ENCODE data around the gene BAIAP2L2.

Gene BAIAP2L2

DNA sequence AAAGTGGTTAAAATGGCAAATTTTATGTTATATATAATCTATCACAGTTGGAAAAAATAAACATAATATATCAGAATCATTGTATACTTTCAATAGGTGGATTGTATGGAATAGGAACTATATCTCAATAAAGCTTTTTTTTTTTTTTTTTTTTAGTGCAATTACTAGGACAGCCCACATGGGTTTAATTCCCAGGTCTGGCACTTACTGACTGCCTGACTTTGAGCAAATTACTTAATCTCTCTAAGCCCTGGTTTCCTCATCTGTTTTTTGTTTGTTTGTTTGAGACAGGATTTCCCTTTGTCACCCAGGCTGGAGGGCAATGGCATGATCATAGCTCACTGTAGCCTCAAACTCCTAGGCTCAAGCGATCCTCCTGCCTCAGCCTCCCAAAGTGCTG, 26.1 kb upstream of the BAIAP2L2 start:
- no peaks in the 10 kb centered on the region for H3K27me3 Mint-ChIP-seq (ENCODE audit: low read depth)
- H3K36me3 Mint-ChIP-seq (ENCODE audit: low read depth), result peaks cover 6% of the 10 kb centered on the region
- H3K27ac Mint-ChIP-seq, result no peak overlapping the region
- no peaks in the 10 kb centered on the region for H3K9me3 Mint-ChIP-seq
- no peaks in the 10 kb centered on the region for H3K4me1 Mint-ChIP-seq (ENCODE audit: low read depth)
- no peak overlapping the region for H3K4me3 Mint-ChIP-seq
- DNase-seq (ENCODE audit: low spot score), result no peak

DNA sequence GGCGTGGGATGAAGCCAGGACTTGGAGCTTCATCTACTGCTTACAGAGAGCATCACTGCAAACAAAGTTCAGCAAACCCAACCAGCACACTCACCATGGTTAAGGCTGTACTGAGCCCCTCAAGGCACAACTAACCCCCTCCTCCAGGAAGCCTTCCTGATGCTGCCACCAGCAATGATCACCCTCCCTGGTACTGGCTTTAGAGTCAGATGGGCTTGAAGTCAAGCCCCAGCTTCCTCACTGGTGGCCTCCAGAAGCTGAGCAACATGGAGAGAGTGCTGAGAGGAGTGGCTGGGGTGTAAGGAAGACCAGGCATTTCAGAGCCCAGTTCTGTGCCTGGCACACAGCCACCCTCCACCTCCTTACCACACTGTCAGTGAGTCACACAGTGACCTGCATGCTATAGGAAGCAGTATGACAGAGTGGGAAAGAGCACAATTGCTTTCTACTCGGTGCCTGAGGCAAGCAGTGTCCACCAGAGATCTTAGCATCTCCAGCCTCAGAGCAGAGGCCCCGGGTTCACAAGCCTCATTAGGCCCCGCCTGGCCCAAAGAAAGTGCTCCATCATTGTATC, 24.7 kb upstream of the BAIAP2L2 start:
- Mint-ChIP-seq H3K4me1 (ENCODE audit: low read depth) (no peaks in the 10 kb centered on the region), H3K9me3 (no peaks in the 10 kb centered on the region), H3K36me3 (ENCODE audit: low read depth) (peaks cover 6% of the 10 kb centered on the region), H3K27me3 (ENCODE audit: low read depth) (no peaks in the 10 kb centered on the region), H3K4me3 (no peak overlapping the region), H3K27ac (no peak overlapping the region)
- no peak for DNase-seq (ENCODE audit: low spot score)

DNA sequence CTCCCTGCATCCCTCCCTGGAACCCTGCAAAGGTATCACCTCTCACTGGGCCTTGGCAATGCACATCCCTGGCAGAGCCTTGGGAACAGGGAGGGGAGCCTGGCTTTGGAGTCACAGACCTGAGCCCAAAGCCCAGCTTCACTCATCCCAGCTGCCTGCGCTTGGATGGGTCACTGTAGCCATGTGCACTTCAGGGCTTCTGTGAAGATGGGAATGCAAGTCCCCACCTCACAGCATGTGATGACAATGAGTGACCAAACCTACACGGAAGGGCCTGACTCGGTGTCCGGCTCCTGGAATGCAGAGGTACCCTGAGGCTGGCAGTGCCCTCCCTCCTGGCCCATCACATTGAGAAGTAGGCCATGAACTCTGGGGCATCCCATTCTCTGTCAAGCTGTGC, 22.8 kb upstream of the BAIAP2L2 start:
- no peak for DNase-seq (ENCODE audit: low spot score)
- Mint-ChIP-seq H3K36me3 (ENCODE audit: low read depth) (peaks cover 4% of the 10 kb centered on the region), H3K4me1 (ENCODE audit: low read depth) (no peaks in the 10 kb centered on the region), H3K27me3 (ENCODE audit: low read depth) (no peaks in the 10 kb centered on the region), H3K9me3 (no peaks in the 10 kb centered on the region), H3K27ac (no peak overlapping the region), H3K4me3 (no peak overlapping the region)

DNA sequence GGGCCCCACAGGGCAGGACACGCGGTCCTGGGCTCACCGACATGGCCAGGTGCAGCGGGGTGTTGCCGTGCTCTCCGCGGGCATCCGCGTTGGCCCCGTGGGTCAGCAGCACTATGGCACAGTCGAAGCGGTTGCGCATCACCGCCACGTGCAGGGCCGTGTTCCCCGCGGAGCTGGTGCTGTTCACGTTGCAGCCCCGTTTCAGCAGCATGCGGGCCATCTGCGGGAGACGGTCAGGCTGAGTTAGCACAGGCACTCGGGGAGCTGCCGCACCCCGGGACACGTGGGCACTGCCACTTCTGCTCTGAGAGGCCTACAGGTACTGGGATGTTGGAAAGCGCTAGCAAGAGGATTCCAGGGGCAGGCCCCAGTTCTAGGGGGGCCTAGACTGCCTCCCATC, 22.3 kb upstream of the BAIAP2L2 start:
- H3K27ac Mint-ChIP-seq, result no peak overlapping the region
- H3K9me3 Mint-ChIP-seq, result no peaks in the 10 kb centered on the region
- H3K27me3 Mint-ChIP-seq (ENCODE audit: low read depth), result no peaks in the 10 kb centered on the region
- no peak overlapping the region for H3K4me3 Mint-ChIP-seq
- H3K4me1 Mint-ChIP-seq (ENCODE audit: low read depth), result no peaks in the 10 kb centered on the region
- DNase-seq (ENCODE audit: low spot score), result no peak
- peaks cover 4% of the 10 kb centered on the region for H3K36me3 Mint-ChIP-seq (ENCODE audit: low read depth)

GRCh38 chr22:38132136-38132535, 21.7 kb upstream of the BAIAP2L2 start:
- Mint-ChIP-seq H3K36me3 (ENCODE audit: low read depth) (peaks cover 4% of the 10 kb centered on the region), H3K4me1 (ENCODE audit: low read depth) (no peaks in the 10 kb centered on the region), H3K9me3 (no peaks in the 10 kb centered on the region), H3K27ac (no peak overlapping the region), H3K27me3 (ENCODE audit: low read depth) (no peaks in the 10 kb centered on the region), H3K4me3 (no peak overlapping the region)
- no peak for DNase-seq (ENCODE audit: low spot score)

GRCh38 chr22:38131399-38131798, 20.9 kb upstream of the BAIAP2L2 start:
- no peaks in the 10 kb centered on the region for H3K4me1 Mint-ChIP-seq (ENCODE audit: low read depth)
- H3K4me3 Mint-ChIP-seq, result no peak overlapping the region
- DNase-seq (ENCODE audit: low spot score), result no peak
- no peak overlapping the region for H3K27ac Mint-ChIP-seq
- no peaks in the 10 kb centered on the region for H3K9me3 Mint-ChIP-seq
- peaks cover 4% of the 10 kb centered on the region for H3K36me3 Mint-ChIP-seq (ENCODE audit: low read depth)
- H3K27me3 Mint-ChIP-seq (ENCODE audit: low read depth), result no peaks in the 10 kb centered on the region

DNA sequence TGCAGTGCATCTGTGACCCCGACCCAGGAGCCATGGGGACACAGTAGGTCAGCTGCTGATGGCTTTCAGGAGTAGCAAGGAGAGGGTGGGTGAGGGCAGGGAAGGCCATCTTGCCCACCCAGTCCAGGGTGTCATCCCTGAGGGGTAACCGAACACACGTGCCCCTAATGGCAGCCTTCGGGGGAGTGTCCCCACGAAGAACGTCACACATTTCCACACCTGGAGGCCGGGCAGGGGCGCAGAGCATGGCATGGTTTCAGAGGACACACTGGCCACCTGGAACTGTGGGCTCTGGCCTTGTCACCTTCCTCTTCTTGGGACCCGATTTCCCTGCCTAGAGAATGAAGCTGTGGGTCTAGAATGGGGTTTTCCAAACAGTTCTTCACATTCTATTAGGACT, 19.4 kb upstream of the BAIAP2L2 start:
- H3K9me3 Mint-ChIP-seq, result no peaks in the 10 kb centered on the region
- no peaks in the 10 kb centered on the region for H3K27me3 Mint-ChIP-seq (ENCODE audit: low read depth)
- no peak overlapping the region for H3K27ac Mint-ChIP-seq
- H3K36me3 Mint-ChIP-seq (ENCODE audit: low read depth), result peaks cover 4% of the 10 kb centered on the region
- DNase-seq (ENCODE audit: low spot score), result no peak
- no peak overlapping the region for H3K4me3 Mint-ChIP-seq
- no peaks in the 10 kb centered on the region for H3K4me1 Mint-ChIP-seq (ENCODE audit: low read depth)

GRCh38 chr22:38129021-38129420, 18.5 kb upstream of the BAIAP2L2 start:
- peaks cover 2% of the 10 kb centered on the region for H3K36me3 Mint-ChIP-seq (ENCODE audit: low read depth)
- peaks cover 5% of the 10 kb centered on the region for H3K4me1 Mint-ChIP-seq (ENCODE audit: low read depth)
- H3K27me3 Mint-ChIP-seq (ENCODE audit: low read depth), result no peaks in the 10 kb centered on the region
- no peak for DNase-seq (ENCODE audit: low spot score)
- H3K27ac Mint-ChIP-seq, result no peak overlapping the region
- no peaks in the 10 kb centered on the region for H3K9me3 Mint-ChIP-seq
- no peak overlapping the region for H3K4me3 Mint-ChIP-seq

DNA sequence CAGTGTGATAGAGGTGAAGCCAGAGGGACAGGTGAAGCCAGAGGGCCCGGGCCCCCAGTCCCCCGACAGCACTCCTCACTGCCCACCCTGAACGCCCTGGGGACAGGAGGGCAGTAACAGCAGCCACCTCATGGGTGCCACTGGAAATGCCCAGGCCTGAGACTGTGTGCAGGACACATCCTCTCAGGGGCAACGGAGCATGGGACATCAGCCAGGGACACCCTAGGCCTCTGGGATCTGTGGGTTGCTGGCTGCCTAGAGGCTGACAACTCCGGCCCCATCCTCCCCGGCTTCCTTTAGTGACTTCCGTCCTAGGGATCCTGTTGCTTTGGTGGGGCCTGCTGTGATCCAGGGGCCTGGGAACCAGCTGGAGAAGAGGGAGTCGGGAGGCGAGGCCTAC, 17.4 kb upstream of the BAIAP2L2 start:
- Mint-ChIP-seq H3K27me3 (ENCODE audit: low read depth) (no peaks in the 10 kb centered on the region), H3K9me3 (no peaks in the 10 kb centered on the region), H3K4me3 (no peak overlapping the region), H3K27ac (no peak overlapping the region), H3K36me3 (ENCODE audit: low read depth) (no peaks in the 10 kb centered on the region), H3K4me1 (ENCODE audit: low read depth) (peaks cover 5% of the 10 kb centered on the region)
- no peak for DNase-seq (ENCODE audit: low spot score)

DNA sequence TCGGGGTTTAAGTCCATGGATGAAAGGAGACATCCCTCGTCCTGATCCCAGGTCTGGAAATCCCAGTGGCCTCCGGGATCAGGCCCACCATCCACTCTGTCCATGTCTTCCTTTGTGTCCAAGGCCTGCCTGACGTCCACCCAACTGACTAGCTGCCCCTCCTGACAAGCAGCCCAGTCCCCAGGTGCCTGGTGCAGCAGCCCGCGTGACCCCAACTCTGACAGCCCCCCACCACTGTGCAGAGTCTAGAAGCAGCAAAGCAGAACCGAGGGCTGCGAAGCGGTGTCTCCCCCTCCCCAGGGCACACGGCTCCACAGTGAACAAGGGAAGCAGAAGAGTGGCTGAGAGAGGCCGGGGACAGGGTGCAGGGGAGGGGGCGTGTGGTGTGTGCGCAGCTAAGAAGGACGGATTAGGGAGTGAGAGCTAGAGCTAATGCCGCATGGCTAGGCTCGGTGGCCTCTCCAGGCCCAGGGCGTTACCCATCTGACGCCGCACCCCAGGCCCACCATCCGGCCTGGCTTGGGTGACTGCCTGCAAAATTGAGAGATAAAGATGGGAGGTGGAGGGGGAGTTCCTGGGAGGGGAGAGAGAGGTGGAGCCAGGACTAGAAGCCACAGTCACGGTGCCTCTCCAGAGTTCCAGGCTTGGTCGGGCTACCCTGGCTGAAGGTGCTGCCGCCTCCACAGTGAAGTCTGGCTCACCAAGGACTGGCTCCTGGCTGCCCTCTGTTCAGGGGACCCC, 16.6 kb upstream of the BAIAP2L2 start:
- H3K36me3 Mint-ChIP-seq (ENCODE audit: low read depth), result no peaks in the 10 kb centered on the region
- no peak overlapping the region for H3K4me3 Mint-ChIP-seq

DNA sequence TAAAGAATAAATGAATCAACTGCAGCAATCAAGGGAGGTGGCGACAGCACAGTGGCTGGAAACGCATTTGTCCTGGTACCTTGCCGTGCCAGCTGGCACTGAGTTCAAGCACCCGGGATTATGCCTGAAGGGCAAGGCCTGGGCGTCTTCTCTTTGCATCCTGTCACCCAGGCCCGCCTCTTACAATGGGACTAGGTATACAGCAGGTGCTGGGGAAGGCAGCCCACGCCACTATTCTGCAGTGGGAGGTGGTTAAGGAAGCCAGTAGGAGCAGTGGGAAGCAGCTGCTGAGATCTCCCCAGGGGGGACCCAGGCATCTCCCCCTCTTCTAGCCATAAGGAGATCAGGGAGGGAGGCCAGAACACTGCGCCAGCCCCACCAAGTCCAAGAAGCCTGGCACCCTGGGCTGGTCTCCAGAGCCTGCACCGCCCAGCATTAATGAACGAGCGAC, 15.3 kb upstream of the BAIAP2L2 start:
- Mint-ChIP-seq H3K27me3 (ENCODE audit: low read depth) (no peaks in the 10 kb centered on the region), H3K4me1 (ENCODE audit: low read depth) (peaks cover 5% of the 10 kb centered on the region), H3K27ac (no peak overlapping the region), H3K9me3 (no peaks in the 10 kb centered on the region), H3K36me3 (ENCODE audit: low read depth) (no peaks in the 10 kb centered on the region), H3K4me3 (no peak overlapping the region)
- DNase-seq (ENCODE audit: low spot score), result no peak

More for the DNA sequence above, 16.6 kb upstream of the BAIAP2L2 start:
- Mint-ChIP-seq H3K27ac (no peak overlapping the region), H3K9me3 (no peaks in the 10 kb centered on the region), H3K27me3 (ENCODE audit: low read depth) (no peaks in the 10 kb centered on the region), H3K4me1 (ENCODE audit: low read depth) (peaks cover 5% of the 10 kb centered on the region)
- DNase-seq (ENCODE audit: low spot score), result no peak

DNA sequence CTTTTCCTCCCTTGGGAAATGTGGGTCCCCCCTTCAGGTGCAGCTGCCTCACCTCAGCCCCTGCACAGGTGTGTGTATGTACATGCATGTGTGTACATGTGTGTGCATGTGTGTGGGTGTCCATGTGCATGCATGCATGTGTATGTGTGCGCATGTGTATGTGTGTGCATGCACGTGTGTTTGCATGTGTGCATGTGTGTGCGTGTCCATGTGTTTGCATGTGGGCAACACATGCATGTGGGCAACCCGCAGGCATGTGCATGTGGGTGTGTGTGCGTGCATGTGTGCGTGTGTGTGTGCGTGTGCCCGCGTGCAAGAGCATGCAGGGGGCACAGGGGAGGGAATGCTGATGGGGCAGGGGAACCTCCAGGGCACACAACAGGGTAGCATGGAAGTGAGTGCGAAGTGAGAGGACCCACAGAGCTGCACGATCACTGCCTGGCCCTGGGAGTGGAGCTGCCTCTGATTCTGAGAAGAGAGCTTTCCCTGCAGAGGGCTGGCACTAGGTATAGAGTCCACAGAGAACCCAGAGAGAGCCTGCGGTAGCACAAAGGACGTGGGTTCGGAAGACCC, 14.6 kb upstream of the BAIAP2L2 start:
- H3K27me3 Mint-ChIP-seq (ENCODE audit: low read depth), result no peaks in the 10 kb centered on the region
- no peak overlapping the region for H3K27ac Mint-ChIP-seq
- DNase-seq (ENCODE audit: low spot score), result no peak
- H3K9me3 Mint-ChIP-seq, result no peaks in the 10 kb centered on the region
- peaks cover 5% of the 10 kb centered on the region for H3K4me1 Mint-ChIP-seq (ENCODE audit: low read depth)
- no peaks in the 10 kb centered on the region for H3K36me3 Mint-ChIP-seq (ENCODE audit: low read depth)
- no peak overlapping the region for H3K4me3 Mint-ChIP-seq

DNA sequence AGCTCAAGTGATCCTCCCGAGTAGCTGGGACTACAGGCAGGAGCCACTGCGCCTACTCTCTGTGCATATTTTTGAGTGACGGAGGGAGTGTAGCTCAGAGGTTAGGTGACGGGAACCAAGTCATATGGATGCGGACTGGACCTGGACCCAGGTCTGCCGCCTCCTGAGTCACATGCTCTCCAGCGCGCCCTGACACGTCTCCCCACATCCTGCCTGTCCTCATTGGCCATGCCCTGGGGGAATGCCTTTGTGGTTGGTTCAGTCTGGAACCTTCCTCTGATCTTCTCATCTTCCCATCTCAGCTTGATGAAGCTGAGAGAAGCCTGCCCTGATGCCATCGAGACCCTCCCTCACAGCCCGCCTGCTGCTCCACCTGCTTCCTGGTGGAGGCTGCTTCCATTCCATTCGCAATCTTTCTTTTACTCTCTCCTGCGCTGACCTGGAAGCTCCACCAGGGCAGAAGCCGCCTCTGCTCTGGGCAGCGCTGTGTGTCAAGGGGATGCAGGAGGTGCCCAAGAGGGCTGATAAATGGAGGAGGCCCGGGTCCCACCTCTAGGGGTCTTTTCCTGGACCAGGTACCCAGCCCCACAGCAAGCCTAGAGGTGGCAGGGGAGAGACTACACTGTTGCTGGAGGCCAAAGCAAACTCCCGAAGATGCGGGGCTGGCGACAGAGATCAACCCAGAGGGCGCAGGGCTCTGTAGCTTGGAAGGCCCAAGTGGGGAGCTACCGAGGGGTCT, 13.9 kb upstream of the BAIAP2L2 start:
- Mint-ChIP-seq H3K4me1 (ENCODE audit: low read depth) (peaks cover 5% of the 10 kb centered on the region), H3K9me3 (no peaks in the 10 kb centered on the region), H3K27me3 (ENCODE audit: low read depth) (no peaks in the 10 kb centered on the region), H3K4me3 (no peak overlapping the region), H3K27ac (no peak overlapping the region), H3K36me3 (ENCODE audit: low read depth) (no peaks in the 10 kb centered on the region)
- no peak for DNase-seq (ENCODE audit: low spot score)

DNA sequence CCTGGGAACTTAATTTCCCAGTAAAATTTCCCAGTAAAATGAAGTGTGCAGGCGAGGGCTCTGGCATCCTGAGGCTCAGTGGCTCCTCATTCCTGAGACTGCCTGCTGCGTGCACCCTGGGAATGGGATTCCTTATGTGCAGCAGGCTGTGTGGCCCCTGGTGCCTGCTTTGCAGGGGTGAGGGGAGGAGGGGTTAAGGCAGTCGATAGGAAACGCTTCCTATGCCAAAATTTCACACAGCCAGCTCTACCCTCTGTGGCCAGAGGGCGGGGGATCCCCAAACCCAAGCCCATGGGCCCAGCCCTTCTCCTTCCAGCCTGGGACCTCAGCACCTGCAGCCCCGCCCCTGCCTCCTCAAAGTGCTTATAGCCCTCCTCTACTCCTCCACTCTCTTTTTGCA, 12.1 kb upstream of the BAIAP2L2 start:
- H3K27ac Mint-ChIP-seq, result no peak overlapping the region
- no peaks in the 10 kb centered on the region for H3K27me3 Mint-ChIP-seq (ENCODE audit: low read depth)
- no peaks in the 10 kb centered on the region for H3K9me3 Mint-ChIP-seq
- no peak for DNase-seq (ENCODE audit: low spot score)
- H3K4me1 Mint-ChIP-seq (ENCODE audit: low read depth), result peaks cover 5% of the 10 kb centered on the region
- no peaks in the 10 kb centered on the region for H3K36me3 Mint-ChIP-seq (ENCODE audit: low read depth)
- H3K4me3 Mint-ChIP-seq, result no peak overlapping the region
